ENCODE measurements around the gene NFATC4. TPM values are rescaled to one million over a fixed set of nuclear protein-coding genes. Genes with fewer than 3 reads are reported as not detected.

NFATC4 gene
- total and polyA plus RNA-seq, 10 donors = 10.7 to 145 (median 23.0) TPM

DNA sequence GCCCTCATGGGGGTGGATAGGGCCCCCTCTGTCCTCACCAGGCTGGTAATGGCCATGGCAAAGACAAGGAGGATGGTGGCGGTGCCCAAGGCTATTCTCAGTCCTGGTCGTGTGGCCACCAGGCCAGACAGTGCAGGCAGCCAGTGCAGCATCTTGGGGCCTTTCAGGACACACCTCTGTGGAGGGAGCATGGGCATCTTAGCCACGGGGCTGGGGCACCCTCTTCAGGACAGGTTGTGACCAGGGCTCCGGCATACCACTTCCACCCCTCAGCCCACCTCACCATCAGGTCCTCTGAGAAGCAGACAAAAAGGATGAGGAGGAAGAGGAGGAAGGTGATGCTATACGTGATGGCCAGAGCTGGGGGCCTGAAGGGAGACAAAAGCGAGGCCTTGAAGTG, 44.0 kb upstream of the NFATC4 start:
- Histone ChIP-seq H3K27me3 (replicated peaks in 1 of 7) (no peaks in the 10 kb centered on the region), H3K9me3 (no peaks in the 10 kb centered on the region), H3K36me3 (peaks cover 0 to 55% (median 2%) of the 10 kb centered on the region in 6 donors), H3K4me1 (peaks cover 10 to 48% (median 28%) of the 10 kb centered on the region in 6 donors), H3K27ac (no peak overlapping the region), H3K4me3 (no peak overlapping the region)
- TF ChIP-seq CTCF (IDR thresholded peaks at IDR 0.05 in 8 of 11, conservative IDR thresholded peaks at IDR 0.05 in 3 of 11) = no peak
- 76 to 94% (median 82%) methylated on average over 6 of the region's 6 CpGs for WGBS, 5 donors
- DNase-seq = no peak
- intact Hi-C loops (cut with DNase I; ENCODE audit: low total_unique reads) = no loop called here

GRCh38 chr14:24325041-24325530, 42.9 kb upstream of the NFATC4 start:
- intact Hi-C loops (cut with DNase I; ENCODE audit: low total_unique reads) = no loop called here

DNA sequence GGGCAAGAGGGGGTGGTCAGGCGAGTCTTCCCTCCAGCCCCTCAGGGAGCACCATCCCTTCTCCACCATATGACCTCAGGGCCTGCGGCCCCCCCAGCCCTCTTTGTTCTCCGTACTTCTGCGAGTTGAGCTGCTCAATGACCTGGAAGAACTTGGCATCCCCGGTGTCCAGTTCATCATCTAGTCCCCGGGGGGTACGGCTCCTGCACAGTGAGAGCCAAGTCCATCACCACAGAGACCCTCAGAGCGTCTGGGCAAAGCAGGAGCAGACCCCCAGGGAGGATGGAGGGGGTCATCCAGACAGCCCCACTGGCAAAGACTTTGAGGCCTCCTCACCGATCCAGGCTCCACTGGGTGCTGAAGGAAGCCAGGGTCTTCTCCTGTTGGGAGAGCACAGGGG, 42.0 kb upstream of the NFATC4 start:
- Histone ChIP-seq H3K9me3 (no peaks in the 10 kb centered on the region), H3K4me1 (peaks cover 11 to 62% (median 46%) of the 10 kb centered on the region in 6 donors), H3K4me3 (no peak overlapping the region), H3K27me3 (replicated peaks in 1 of 7) (no peaks in the 10 kb centered on the region), H3K27ac (no peak overlapping the region), H3K36me3 (peaks cover 0 to 43% (median 0%) of the 10 kb centered on the region in 6 donors)
- no peak for TF ChIP-seq CTCF (IDR thresholded peaks at IDR 0.05 in 8 of 11, conservative IDR thresholded peaks at IDR 0.05 in 3 of 11)
- TF ChIP-seq POLR2A (IDR thresholded peaks at IDR 0.05) = no peak
- TF ChIP-seq POLR2AphosphoS5 (IDR thresholded peaks at IDR 0.05) = no peak
- DNase-seq = no peak
- WGBS, 5 donors = 84 to 92% (median 88%) methylated on average over 7 to 9 of the region's 9 CpGs
- intact Hi-C loops (cut with DNase I; ENCODE audit: low total_unique reads) = no loop called here

More at GRCh38 chr14:24325041-24325530, 42.9 kb upstream of the NFATC4 start:
- no peak for DNase-seq
- H3K4me3 ChIP-seq = no peak overlapping the region
- TF ChIP-seq CTCF (IDR thresholded peaks at IDR 0.05 in 8 of 11, conservative IDR thresholded peaks at IDR 0.05 in 3 of 11) = no peak
- no peak for TF ChIP-seq POLR2AphosphoS5 (IDR thresholded peaks at IDR 0.05)
- TF ChIP-seq POLR2A (IDR thresholded peaks at IDR 0.05) = no peak
- no peaks in the 10 kb centered on the region for H3K27me3 ChIP-seq (replicated peaks in 1 of 7)
- WGBS, 5 donors = 54 to 68% (median 57%) methylated on average over 5 of the region's 5 CpGs
- H3K27ac ChIP-seq = no peak overlapping the region
- peaks cover 11 to 53% (median 39%) of the 10 kb centered on the region in 6 donors for H3K4me1 ChIP-seq
- H3K9me3 ChIP-seq = no peaks in the 10 kb centered on the region
- H3K36me3 ChIP-seq = peaks cover 0 to 45% (median 2%) of the 10 kb centered on the region in 6 donors

DNA sequence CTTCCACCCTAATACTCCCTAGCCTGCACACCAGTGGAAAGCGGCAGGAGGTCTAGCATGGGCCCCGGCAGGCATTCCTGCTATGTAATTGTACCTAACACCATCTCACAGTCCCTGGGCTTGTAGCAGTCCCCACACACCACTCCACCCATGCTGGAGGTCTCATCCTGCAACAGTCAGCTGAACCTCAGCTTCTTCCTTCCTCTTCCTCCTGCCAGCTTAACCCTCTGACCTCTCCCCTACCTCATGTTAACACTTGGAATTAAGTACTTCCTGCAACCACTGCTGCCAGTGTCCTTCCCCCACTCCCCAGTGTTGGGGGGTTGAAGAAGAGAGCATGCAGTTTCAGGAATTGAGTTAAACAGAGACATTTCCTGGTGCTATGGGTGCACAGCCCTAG, 40.7 kb upstream of the NFATC4 start:
- TF ChIP-seq CTCF (IDR thresholded peaks at IDR 0.05 in 8 of 11, conservative IDR thresholded peaks at IDR 0.05 in 3 of 11) = no peak
- peak in 1 of 3 donors; percentile 69 for TF ChIP-seq POLR2AphosphoS5 (IDR thresholded peaks at IDR 0.05)
- no peak for TF ChIP-seq POLR2A (IDR thresholded peaks at IDR 0.05)
- Histone ChIP-seq H3K36me3 (peaks cover 0 to 30% (median 0%) of the 10 kb centered on the region in 6 donors), H3K9me3 (no peaks in the 10 kb centered on the region), H3K4me1 (peaks cover 21 to 75% (median 58%) of the 10 kb centered on the region in 6 donors), H3K4me3 (peak overlapping the region in 1 of 8 donors; percentile 3), H3K27ac (peak overlapping the region in 7 of 8 donors; percentile 2 to 85 (median 73)), H3K27me3 (replicated peaks in 1 of 7) (peaks cover 0 to 2% (median 0%) of the 10 kb centered on the region in 7 donors)
- WGBS, 5 donors = 49 to 59% (median 55%) methylated on average over 2 of the region's 2 CpGs
- intact Hi-C loops (cut with DNase I; ENCODE audit: low total_unique reads) = no loop called here
- DNase-seq = no peak

Data from spleen (tissue), 11 donors.